HuH-7.5 (cell line): ENCODE data around the gene KRT76.
"Not testable (repeated sequence)": the region's sequence is repeated elsewhere in the genome, so short reads cannot be mapped to it uniquely, and the experiment has no call there.

Source experiments
- DNase-seq: peaks from one replicate; pipeline ENCODE4 v3.0.0; 2011; ENCODE audit warnings: low spot score

The KRT76 gene

GRCh38 chr12:52781399-52782082 lies 4.4 kb upstream of the KRT76 start:
- DNase-seq, result no peak

DNA sequence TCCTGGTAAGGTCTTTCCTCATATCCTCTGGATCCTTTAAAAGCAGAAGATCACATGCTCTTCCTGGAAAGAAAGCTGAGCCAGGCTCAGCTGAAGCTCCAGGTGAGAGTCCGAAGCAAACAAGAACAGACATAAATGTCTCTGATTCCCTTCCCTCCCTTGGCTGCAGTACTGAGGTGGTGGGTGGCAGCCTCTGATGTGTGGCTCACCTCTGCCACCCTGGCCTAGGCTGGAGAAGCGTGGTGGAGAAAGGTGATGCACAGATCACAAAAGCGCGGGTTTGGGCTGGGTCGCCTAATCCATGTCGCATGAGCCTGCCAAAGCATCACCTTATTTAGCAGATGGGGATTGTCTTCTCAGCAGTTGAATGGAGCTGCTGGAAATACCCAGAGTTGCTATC lies 2.8 kb upstream of the KRT76 start:
- DNase-seq, result no peak

GRCh38 chr12:52778833-52779232 lies 1.7 kb upstream of the KRT76 start:
- DNase-seq, result no peak

GRCh38 chr12:52777566-52777965 lies 421 bp upstream of the KRT76 start:
- no peak for DNase-seq

GRCh38 chr12:52776435-52776834 lies 710 bp downstream of the KRT76 start:
- DNase-seq, result no peak

DNA sequence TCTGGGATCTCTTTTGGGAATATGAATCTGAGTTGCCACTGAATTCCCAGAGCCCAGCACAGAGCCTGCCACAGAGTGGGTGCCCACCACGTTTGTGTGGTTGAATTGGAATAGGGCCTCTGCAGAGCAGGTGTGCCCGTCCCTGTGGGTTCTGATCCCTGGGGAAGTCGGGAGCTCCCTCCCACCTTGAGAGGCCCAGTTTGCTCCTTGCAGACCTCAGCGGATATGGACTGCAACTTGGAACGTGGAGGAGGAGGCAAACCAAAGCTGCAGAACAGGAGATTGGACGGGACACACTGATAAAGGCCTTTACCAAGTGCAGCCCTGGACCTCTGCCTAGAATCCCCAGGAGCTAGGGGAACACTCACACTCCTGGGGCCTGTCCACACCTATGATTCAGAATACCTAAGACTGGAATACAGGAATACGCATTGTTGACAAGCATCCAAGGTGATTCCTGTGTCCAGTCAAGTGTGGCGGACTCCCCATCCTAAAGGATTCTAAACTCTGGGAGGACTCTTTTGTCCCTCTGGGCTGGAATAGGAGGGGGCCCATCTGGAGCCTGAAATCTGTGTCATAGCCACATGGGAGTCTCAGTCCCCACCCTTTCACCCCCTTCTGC lies 2.4 kb downstream of the KRT76 start:
- DNase-seq, result no peak

GRCh38 chr12:52772772-52773171 lies 4.4 kb downstream of the KRT76 start:
- DNase-seq, result no peak

- no peak for DNase-seq
Observed at GRCh38 chr12:52772188-52772587, 5.0 kb downstream of the KRT76 start.

- no peak for DNase-seq
Observed at GRCh38 chr12:52771505-52771904, 5.6 kb downstream of the KRT76 start.

- DNase-seq, result no peak
Observed at GRCh38 chr12:52771088-52771487, 6.1 kb downstream of the KRT76 start.

DNA sequence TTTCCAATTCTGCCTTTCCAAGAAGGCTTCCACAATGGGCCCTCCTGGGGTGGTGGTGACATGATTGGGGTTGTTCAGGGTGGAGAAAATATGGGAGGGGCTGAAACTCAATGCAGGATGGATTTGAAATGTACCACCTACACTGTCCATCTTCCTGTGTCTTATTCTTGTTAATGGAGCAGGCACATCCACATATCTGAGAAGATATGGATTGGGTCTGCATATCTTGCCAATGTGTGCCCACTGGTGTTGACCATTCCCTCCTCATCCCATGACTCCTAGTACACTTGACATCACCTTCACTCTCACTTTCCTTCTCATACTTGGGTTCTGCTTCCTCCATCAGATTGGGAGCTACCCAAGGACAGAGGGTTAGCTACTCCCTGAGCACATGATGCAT lies 7.2 kb downstream of the KRT76 start:
- DNase-seq, result no peak

DNA sequence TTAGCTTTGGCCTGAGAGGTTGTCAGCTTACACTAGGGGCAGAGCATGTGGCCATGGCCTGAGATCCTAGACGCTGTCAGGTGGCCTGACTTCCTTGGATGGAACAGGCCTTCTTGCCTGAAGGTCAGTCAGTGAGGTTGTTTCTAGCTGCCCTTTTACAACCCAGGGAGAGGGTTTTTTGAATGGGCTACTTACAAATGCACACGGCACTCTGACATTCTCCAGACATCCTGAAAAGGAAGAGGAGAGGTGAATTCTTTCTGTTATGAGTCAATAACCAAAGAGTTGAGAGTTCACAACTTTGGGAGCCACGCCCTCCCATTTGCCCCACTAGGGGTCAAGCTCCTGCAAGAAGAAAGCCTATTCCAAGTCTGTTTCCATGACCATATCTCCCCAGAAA lies 7.8 kb downstream of the KRT76 start:
- no peak for DNase-seq

GRCh38 chr12:52768479-52769200 lies 8.5 kb downstream of the KRT76 start:
- no peak for DNase-seq

DNA sequence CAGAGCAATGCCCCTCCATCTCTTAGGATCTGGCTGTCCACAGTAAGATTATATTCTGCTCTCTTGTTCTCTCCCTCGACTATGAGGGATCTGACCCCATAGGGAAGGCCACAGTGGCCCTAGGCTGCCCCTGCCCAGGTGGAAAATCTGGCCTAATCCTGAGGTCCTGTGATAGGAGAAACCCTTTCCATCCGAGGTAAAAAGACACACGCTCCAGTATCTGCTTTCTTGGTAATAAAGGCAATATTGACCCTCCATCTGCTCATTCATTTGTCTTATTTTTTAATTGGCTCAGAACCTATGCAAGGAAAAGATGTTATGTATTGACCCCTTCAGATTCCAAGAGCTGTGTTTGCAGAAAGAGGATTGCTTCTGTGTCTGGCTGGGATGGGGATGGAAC lies 9.7 kb downstream of the KRT76 start:
- DNase-seq, result no peak

DNA sequence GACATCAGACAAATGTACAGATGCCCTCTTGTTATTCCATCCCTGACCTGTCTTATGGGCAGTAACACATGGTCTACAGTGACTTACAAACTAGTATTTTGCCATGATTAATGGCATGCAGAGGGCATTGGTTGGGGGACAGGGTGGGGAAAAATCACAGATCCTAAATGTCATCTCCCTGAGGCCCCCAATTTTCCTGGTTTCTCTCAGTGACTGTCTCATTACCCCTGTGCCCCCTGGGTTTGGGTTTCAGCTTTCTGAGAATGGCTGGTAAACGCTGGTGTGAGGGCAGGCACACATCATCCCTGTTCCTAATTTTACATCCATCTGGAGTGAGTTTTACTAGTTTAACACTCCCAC lies 10.1 kb downstream of the KRT76 start:
- DNase-seq, result no peak

- no peak for DNase-seq
Observed at GRCh38 chr12:52766351-52767019, 10.7 kb downstream of the KRT76 start.

DNA sequence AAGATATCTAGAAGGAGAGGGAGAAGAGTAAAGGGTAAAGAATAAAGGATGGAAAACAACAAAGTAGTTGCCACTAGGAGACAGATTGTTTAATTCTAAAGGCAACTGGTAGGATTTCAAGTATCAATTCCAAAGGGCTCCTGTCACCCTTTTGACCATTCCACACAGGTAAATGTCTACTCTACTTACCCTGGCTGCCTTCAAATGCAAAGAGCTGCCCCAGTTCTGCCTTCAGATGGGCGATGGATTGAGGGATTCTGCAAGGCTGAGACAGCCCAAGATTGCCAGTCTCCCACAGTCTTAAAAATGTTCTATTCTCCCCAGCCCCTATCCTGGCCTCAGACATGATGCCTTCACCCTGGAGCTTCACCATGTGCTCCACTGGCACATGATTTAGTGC lies 11.4 kb downstream of the KRT76 start:
- no peak for DNase-seq

GRCh38 chr12:52763991-52764390 lies 13.2 kb downstream of the KRT76 start:
- no peak for DNase-seq

DNA sequence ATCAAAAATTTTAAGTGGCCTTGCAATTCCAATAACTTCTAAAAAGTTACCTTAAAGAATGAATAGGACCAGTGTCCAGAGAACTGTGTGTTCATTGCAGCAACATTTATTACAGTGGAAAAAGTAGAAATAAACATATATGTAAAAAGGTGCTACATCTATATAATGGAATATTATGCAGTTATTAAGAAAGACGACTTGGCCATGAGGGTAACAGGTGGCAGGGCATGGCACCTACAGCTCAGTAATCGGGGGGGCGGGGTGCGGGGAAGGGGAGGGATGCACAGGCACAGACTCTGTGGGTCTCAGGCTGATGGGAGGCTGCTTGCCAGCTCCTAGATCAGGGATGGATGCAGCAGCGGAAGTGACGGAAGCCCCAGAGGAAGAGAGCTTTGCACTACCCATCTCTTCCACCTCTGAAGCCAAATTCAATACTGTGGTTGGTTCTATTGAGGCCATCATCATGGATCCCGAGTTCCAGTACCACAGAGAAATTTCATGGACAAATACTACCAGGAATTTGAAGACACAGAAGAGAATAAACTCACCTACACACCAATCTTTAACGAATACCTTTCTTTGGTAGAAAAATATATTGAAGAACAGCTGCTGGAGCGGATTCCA lies 14.0 kb downstream of the KRT76 start:
- DNase-seq, result no peak

DNA sequence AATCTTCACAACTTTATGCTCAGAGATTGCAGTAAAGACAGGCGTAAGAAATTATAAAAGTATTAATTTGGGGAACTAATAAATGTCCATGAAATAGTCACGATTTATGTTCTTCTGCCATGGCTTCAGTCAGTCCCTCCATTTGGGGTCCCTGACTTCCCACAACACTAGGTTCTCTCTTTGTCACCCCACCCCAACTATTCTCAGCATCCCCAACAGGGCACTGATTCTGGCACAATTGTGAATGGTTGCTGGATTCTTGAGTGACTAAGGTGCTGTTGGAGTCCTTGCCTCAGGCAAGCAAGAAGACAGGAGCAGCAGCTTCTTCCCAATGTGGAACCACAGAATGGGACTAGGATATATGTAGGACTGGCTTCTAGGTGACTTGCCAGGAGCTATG lies 15.3 kb downstream of the KRT76 start:
- no peak for DNase-seq

DNA sequence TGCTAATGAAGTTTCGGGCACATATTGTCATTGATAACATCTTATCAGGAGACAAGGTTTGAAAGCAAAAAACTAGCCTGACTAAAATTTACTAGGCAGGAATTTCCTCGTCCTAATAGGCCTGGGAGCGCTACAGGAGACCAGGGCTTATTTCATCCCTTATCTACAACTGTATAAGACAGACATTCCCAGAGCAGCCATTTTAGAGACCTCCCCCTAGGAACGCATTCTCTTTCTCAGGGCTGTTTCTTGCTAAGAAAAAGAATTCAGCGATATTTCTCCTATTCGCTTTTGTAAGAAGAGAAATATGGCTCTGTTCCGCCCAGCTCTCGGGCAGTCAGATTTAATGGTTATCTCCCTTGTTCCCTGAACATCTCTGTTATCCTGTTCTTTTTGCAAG lies 15.9 kb downstream of the KRT76 start:
- DNase-seq, result not testable (repeated sequence)

DNA sequence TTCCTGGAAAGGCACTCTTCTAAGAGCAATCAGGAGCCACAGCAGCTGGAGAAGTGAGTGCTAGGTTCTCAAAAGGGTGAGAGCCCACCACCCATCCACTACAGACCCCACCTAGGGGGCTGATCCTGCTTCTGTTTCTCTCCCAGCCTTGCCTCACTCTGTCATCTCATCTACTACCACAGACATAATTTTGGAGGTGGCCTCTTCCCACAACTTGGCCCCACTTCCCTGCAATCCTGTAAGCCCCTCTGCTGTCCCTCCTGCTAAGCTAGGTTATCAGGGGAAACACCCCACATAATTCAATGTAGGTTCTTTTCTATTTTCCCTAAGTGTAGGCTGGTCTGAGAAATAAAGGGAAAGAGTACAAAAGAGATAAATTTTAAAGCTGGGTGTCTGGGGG lies 16.5 kb downstream of the KRT76 start:
- DNase-seq, result no peak

DNA sequence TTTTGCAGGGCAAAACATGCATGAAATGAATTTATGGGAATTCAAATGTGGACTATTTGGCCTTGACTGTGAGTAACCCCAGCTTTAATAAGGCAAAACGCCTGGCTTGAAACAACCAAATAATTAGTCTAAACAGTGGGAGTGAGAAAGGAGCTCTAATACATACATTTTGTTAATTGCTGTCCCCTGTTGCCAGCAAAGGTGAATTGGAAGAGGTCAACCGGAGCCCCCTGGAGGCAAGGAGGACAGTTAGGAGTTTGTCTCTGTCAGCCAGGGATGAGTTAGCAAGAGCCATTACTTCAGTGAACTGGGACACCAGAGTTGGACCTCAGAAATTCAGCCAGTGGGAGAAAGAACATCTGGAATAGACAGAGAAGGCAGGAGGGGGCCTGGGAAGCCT lies 17.4 kb downstream of the KRT76 start:
- no peak for DNase-seq
